Hematopoietic multipotent progenitor cell (in vitro differentiated cells): ENCODE results near the gene SLC22A3. TPM values are rescaled to one million over a fixed set of nuclear protein-coding genes. Genes with fewer than 3 reads are reported as not detected.

Source experiments
- DNase-seq, 3 donors: peaks; one replicate each; pipeline ENCODE4 v3.0.0-alpha.2; 2011 to 2015; ENCODE audit warnings: low read depth in 2 of 3, low spot score in 2 of 3
- total RNA-seq: library from RNA; depleted of rRNA; stranded (reverse); fragments of >200 nt; gene quantifications from one replicate; pipeline ENCODE4 v1.2.3, GENCODE V29; 2012

The SLC22A3 gene
- total RNA-seq, 1 donor: under 0.01 TPM

GRCh38 chr6:160477901-160478300, 129.7 kb downstream of the SLC22A3 start:
- no peak for DNase-seq

- DNase-seq: no peak
Observed at GRCh38 chr6:160487116-160487515, 138.9 kb downstream of the SLC22A3 start.

- DNase-seq: no peak
Observed at GRCh38 chr6:160489091-160489490, 140.9 kb downstream of the SLC22A3 start.

- no peak for DNase-seq
Observed at GRCh38 chr6:160494576-160494975, 146.4 kb downstream of the SLC22A3 start.

- DNase-seq: no peak
Observed at GRCh38 chr6:160500639-160501038, 152.5 kb downstream of the SLC22A3 start.

Other genes with a start within 250 kb of the SLC22A3 start
- gene SLC22A1, start 226.6 kb upstream of the SLC22A3 start, total RNA-seq: under 0.01 TPM
- gene SLC22A2, start 89.6 kb upstream of the SLC22A3 start, total RNA-seq: not detected